ENCODE measurements around the gene ATP5PO. TPM values are rescaled to one million over a fixed set of nuclear protein-coding genes. Genes with fewer than 3 reads are reported as not detected.

ATP5PO gene
- total RNA-seq, 1 experiment from 2014 or later, result 264 TPM

DNA sequence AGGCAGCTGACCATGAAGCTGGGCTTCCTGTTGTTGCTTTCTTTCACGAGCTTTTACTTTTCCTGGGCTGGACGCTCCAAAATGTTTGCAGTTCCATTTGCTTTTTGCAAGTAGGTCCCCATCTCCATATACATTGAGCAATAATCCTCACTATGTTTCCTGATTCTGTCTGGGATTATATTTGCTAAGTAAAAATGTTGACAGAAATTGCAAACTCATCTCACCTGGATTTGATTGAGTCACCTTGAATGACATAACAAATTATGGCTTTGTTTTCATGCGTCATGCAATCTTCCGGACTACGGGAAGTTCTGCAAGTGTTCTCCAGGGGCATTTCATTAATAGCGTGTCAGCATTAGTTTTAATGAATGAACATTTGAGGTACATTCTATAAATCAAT lies 18.9 kb downstream of the ATP5PO start:
- Mint-ChIP-seq H3K36me3 (0 out of 2 replicates have a peak, but pooled peaks cover 2% of the 10 kb centered on the region), H3K27ac (peak overlapping the region; percentile 16; the same call in 1 of the 2 replicates), H3K4me3 (no peak overlapping the region), H3K4me1 (peaks cover 21% of the 10 kb centered on the region), H3K27me3 (ENCODE audit: low read depth) (0 out of 2 replicates have a peak, but pooled peaks cover 6% of the 10 kb centered on the region), H3K9me3 (no peaks in the 10 kb centered on the region)
- POLR2A ChIA-PET, result no interaction called here
- CTCF ChIA-PET, result interaction anchor here (0.6 to 3.6 kb wide), 5 partner anchors 27 to 686 kb away, joined by 3 to 15 read pairs (median 8); no protein-coding TSS in a partner anchor
- TF ChIP-seq ESRRA (CRISPR knock-in tag; IDR thresholded peaks at IDR 0.05; ENCODE audit: borderline replicate concordance) (no peak), ZNF232 (CRISPR knock-in tag; IDR thresholded peaks at IDR 0.05) (no peak), NFATC4 (CRISPR knock-in tag; IDR thresholded peaks at IDR 0.05) (no peak), TP53 (CRISPR knock-in tag; IDR thresholded peaks at IDR 0.05) (no peak), RELA (CRISPR knock-in tag; IDR thresholded peaks at IDR 0.05; ENCODE audit: borderline replicate concordance) (no peak), ZNF396 (CRISPR knock-in tag; IDR thresholded peaks at IDR 0.05; ENCODE audit: borderline replicate concordance) (no peak)
- TF ChIP-seq, protein P1, sequence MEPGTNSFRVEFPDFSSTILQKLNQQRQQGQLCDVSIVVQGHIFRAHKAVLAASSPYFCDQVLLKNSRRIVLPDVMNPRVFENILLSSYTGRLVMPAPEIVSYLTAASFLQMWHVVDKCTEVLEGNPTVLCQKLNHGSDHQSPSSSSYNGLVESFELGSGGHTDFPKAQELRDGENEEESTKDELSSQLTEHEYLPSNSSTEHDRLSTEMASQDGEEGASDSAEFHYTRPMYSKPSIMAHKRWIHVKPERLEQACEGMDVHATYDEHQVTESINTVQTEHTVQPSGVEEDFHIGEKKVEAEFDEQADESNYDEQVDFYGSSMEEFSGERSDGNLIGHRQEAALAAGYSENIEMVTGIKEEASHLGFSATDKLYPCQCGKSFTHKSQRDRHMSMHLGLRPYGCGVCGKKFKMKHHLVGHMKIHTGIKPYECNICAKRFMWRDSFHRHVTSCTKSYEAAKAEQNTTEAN (CRISPR knock-in tag; IDR thresholded peaks at IDR 0.05), result no peak
- TF ChIP-seq, protein P2, sequence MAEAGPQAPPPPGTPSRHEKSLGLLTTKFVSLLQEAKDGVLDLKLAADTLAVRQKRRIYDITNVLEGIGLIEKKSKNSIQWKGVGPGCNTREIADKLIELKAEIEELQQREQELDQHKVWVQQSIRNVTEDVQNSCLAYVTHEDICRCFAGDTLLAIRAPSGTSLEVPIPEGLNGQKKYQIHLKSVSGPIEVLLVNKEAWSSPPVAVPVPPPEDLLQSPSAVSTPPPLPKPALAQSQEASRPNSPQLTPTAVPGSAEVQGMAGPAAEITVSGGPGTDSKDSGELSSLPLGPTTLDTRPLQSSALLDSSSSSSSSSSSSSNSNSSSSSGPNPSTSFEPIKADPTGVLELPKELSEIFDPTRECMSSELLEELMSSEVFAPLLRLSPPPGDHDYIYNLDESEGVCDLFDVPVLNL (CRISPR knock-in tag; IDR thresholded peaks at IDR 0.05; ENCODE audit: borderline replicate concordance, low read depth), result no peak
- TF ChIP-seq, protein P3, sequence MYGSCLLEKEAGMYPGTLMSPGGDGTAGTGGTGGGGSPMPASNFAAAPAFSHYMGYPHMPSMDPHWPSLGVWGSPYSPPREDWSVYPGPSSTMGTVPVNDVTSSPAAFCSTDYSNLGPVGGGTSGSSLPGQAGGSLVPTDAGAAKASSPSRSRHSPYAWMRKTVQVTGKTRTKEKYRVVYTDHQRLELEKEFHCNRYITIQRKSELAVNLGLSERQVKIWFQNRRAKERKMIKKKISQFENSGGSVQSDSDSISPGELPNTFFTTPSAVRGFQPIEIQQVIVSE (CRISPR knock-in tag; IDR thresholded peaks at IDR 0.05; ENCODE audit: borderline replicate concordance), result no peak
- TF ChIP-seq, protein P4, sequence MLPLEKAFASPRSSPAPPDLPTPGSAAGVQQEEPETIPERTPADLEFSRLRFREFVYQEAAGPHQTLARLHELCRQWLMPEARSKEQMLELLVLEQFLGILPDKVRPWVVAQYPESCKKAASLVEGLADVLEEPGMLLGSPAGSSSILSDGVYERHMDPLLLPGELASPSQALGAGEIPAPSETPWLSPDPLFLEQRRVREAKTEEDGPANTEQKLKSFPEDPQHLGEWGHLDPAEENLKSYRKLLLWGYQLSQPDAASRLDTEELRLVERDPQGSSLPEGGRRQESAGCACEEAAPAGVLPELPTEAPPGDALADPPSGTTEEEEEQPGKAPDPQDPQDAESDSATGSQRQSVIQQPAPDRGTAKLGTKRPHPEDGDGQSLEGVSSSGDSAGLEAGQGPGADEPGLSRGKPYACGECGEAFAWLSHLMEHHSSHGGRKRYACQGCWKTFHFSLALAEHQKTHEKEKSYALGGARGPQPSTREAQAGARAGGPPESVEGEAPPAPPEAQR (CRISPR knock-in tag; IDR thresholded peaks at IDR 0.05), result no peak
- DNase-seq (ENCODE audit: low spot score) (no peak), ATAC-seq (no peak)

DNA sequence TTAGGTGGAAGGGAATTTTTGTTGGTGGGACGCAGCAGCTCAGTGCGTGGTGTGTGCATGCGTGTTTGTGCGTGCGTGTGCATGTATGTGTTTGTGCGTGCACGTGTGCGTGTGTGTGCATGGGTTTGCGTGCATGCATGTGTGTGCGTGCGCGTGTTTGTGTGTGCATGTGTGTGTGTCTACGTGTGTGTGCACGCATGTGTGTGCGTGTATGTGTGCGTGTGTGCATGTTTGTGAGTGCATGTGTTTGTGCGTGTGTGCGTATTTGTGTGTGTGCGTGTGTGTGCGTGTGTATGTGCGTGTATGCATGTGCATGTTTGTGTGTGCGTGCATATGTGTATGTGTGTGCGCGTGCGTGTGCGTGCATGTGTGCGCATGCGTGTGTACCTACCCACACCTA lies 20.2 kb downstream of the ATP5PO start:
- ATAC-seq (no peak), DNase-seq (ENCODE audit: low spot score) (no peak)
- Mint-ChIP-seq H3K9me3 (no peaks in the 10 kb centered on the region), H3K27ac (peak overlapping the region; percentile 56; the same call in 1 of the 2 replicates), H3K36me3 (no peaks in the 10 kb centered on the region), H3K27me3 (ENCODE audit: low read depth) (0 out of 2 replicates have a peak, but pooled peaks cover 6% of the 10 kb centered on the region), H3K4me1 (peaks cover 21% of the 10 kb centered on the region), H3K4me3 (peak overlapping the region; percentile 51)
- ChIA-PET CTCF (interaction anchor here (0.6 to 3.6 kb wide), 19 partner anchors 8 to 453 kb away, joined by 3 to 57 read pairs (median 4); partner anchors contain the start of gene DONSON), POLR2A (no interaction called here)
- TF ChIP-seq FOXP1 (CRISPR knock-in tag; IDR thresholded peaks at IDR 0.05; ENCODE audit: borderline replicate concordance) (peak; percentile 63; the same call in 1 of the 2 replicates), ZNF232 (CRISPR knock-in tag; IDR thresholded peaks at IDR 0.05) (no peak)

DNA sequence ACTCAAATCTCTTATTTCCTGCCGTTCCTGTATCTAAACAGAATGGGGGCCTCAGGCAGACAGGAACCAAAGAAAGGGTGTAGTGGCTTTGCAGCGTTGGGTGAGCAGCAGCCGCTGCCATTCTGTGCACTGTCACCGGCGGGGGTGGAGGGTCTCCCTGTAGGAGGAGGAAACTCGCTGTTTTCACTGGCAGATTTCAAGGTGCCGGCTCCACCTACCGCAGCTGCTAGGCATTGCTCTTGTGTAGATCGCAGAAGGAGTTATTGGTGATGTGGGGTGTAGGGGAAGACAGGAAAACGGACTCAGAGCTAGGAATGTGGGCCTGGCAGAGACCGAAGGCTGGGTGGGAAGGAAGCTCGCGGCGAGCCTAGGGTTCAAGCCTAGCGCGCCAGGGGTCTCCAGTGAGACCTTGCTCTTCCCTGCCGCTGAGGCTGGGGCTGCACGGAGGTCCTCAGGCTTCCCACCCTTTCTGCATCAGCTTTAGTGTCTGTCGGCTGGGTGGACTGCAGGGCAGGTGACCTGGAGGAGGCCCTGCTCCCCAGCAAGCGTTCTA lies 20.8 kb downstream of the ATP5PO start:
- no peak for TF ChIP-seq NR3C1 (CRISPR knock-in tag; conservative IDR thresholded peaks at IDR 0.05; ENCODE audit: low read depth)
- TF ChIP-seq, protein P5, sequence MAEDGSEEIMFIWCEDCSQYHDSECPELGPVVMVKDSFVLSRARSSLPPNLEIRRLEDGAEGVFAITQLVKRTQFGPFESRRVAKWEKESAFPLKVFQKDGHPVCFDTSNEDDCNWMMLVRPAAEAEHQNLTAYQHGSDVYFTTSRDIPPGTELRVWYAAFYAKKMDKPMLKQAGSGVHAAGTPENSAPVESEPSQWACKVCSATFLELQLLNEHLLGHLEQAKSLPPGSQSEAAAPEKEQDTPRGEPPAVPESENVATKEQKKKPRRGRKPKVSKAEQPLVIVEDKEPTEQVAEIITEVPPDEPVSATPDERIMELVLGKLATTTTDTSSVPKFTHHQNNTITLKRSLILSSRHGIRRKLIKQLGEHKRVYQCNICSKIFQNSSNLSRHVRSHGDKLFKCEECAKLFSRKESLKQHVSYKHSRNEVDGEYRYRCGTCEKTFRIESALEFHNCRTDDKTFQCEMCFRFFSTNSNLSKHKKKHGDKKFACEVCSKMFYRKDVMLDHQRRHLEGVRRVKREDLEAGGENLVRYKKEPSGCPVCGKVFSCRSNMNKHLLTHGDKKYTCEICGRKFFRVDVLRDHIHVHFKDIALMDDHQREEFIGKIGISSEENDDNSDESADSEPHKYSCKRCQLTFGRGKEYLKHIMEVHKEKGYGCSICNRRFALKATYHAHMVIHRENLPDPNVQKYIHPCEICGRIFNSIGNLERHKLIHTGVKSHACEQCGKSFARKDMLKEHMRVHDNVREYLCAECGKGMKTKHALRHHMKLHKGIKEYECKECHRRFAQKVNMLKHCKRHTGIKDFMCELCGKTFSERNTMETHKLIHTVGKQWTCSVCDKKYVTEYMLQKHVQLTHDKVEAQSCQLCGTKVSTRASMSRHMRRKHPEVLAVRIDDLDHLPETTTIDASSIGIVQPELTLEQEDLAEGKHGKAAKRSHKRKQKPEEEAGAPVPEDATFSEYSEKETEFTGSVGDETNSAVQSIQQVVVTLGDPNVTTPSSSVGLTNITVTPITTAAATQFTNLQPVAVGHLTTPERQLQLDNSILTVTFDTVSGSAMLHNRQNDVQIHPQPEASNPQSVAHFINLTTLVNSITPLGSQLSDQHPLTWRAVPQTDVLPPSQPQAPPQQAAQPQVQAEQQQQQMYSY (CRISPR knock-in tag; IDR thresholded peaks at IDR 0.05), result peak; percentile 92
- no peak for TF ChIP-seq ZNF138 (CRISPR knock-in tag; conservative IDR thresholded peaks at IDR 0.05)
- 0 out of 2 replicates have a peak, but pooled peaks cover 6% of the 10 kb centered on the region for H3K27me3 Mint-ChIP-seq (ENCODE audit: low read depth)
- H3K27ac Mint-ChIP-seq, result peak overlapping the region; percentile 34; the same call in 1 of the 2 replicates
- peaks cover 21% of the 10 kb centered on the region for H3K4me1 Mint-ChIP-seq
- no peaks in the 10 kb centered on the region for H3K9me3 Mint-ChIP-seq
- ChIA-PET CTCF (interaction anchor here (0.6 to 3.6 kb wide), 19 partner anchors 8 to 453 kb away, joined by 3 to 57 read pairs (median 4); partner anchors contain the start of gene DONSON), POLR2A (no interaction called here)
- H3K36me3 Mint-ChIP-seq, result no peaks in the 10 kb centered on the region
- DNase-seq (ENCODE audit: low spot score) (peak; percentile 84), ATAC-seq (peak; percentile 88)
- H3K4me3 Mint-ChIP-seq, result peak overlapping the region; percentile 51

Data from WTC11 (cell line).